Measurements from ENCODE around the gene CLIC6.

Gene CLIC6

GRCh38 chr21:34693192-34693810 lies 24.5 kb downstream of the CLIC6 start:
- peak; percentile 76 for TF ChIP-seq CTCF (IDR thresholded peaks at IDR 0.05)
- H3K9me3 ChIP-seq: no peaks in the 10 kb centered on the region
- H3K27me3 ChIP-seq: peaks cover 47% of the 10 kb centered on the region

GRCh38 chr21:34695434-34695833 lies 26.6 kb downstream of the CLIC6 start:
- Histone ChIP-seq H3K9me3 (no peaks in the 10 kb centered on the region), H3K4me1 (ENCODE audit: control insufficient read depth in 1 of 2, insufficient read depth in 1 of 2, low read depth in 1 of 2, low read length in 1 of 2) (no peaks in the 10 kb centered on the region), H3K27ac (no peak overlapping the region), H3K36me3 (no peaks in the 10 kb centered on the region), H3K27me3 (peaks cover 28% of the 10 kb centered on the region), H3K4me3 (ENCODE audit: low read depth in 1 of 2, low read length in 1 of 2) (no peak overlapping the region)
- TF ChIP-seq CTCF (IDR thresholded peaks at IDR 0.05): no peak

More at GRCh38 chr21:34693192-34693810, 24.5 kb downstream of the CLIC6 start:
- Histone ChIP-seq H3K36me3 (no peaks in the 10 kb centered on the region), H3K4me1 (ENCODE audit: control insufficient read depth in 1 of 2, insufficient read depth in 1 of 2, low read depth in 1 of 2, low read length in 1 of 2) (no peaks in the 10 kb centered on the region), H3K27ac (no peak overlapping the region), H3K4me3 (ENCODE audit: low read depth in 1 of 2, low read length in 1 of 2) (no peak overlapping the region)

- TF ChIP-seq CTCF (IDR thresholded peaks at IDR 0.05): no peak
- Histone ChIP-seq H3K4me3 (ENCODE audit: low read depth in 1 of 2, low read length in 1 of 2) (no peak overlapping the region), H3K27me3 (peaks cover 21% of the 10 kb centered on the region), H3K4me1 (ENCODE audit: control insufficient read depth in 1 of 2, insufficient read depth in 1 of 2, low read depth in 1 of 2, low read length in 1 of 2) (no peaks in the 10 kb centered on the region), H3K27ac (no peak overlapping the region), H3K36me3 (no peaks in the 10 kb centered on the region), H3K9me3 (no peaks in the 10 kb centered on the region)
Observed at GRCh38 chr21:34696121-34696520, 27.3 kb downstream of the CLIC6 start.

- H3K4me3 ChIP-seq (ENCODE audit: low read depth in 1 of 2, low read length in 1 of 2): no peak overlapping the region
- H3K27ac ChIP-seq: no peak overlapping the region
- peaks cover 4% of the 10 kb centered on the region for H3K27me3 ChIP-seq
- H3K9me3 ChIP-seq: no peaks in the 10 kb centered on the region
- H3K4me1 ChIP-seq (ENCODE audit: control insufficient read depth in 1 of 2, insufficient read depth in 1 of 2, low read depth in 1 of 2, low read length in 1 of 2): no peaks in the 10 kb centered on the region
- no peaks in the 10 kb centered on the region for H3K36me3 ChIP-seq
- no peak for TF ChIP-seq CTCF (IDR thresholded peaks at IDR 0.05)
Observed at GRCh38 chr21:34697826-34698225, 29.0 kb downstream of the CLIC6 start.

- Histone ChIP-seq H3K27ac (no peak overlapping the region), H3K9me3 (no peaks in the 10 kb centered on the region), H3K27me3 (no peaks in the 10 kb centered on the region), H3K4me3 (ENCODE audit: low read depth in 1 of 2, low read length in 1 of 2) (no peak overlapping the region), H3K4me1 (ENCODE audit: control insufficient read depth in 1 of 2, insufficient read depth in 1 of 2, low read depth in 1 of 2, low read length in 1 of 2) (no peaks in the 10 kb centered on the region), H3K36me3 (no peaks in the 10 kb centered on the region)
- TF ChIP-seq CTCF (IDR thresholded peaks at IDR 0.05): no peak
Observed at GRCh38 chr21:34698270-34699015, 29.6 kb downstream of the CLIC6 start.
